GM13977 (cell line): ENCODE results near the gene PRRX2.

Experiments
- DNase-seq: peaks from one replicate; pipeline ENCODE4 v3.0.0; 2012; ENCODE audit warnings: low spot score
- in situ Hi-C: fragments of 300-500 bp; cut with MboI; formaldehyde crosslinking; loops from one replicate; pipeline ENCODE4 v1.12.0; 2022; ENCODE audit warnings: low sequenced_read_pairs, low pct_unique_long_range_greater_than_20kb, mixed read lengths, inconsistent platforms; ENCODE audit not compliant: unreplicated experiment
- TF ChIP-seq, protein P1 (sequence below): IDR thresholded peaks from 2 replicates; pipeline ENCODE4 v1.5.1; 2012; ENCODE audit warnings: mild to moderate bottlenecking, control low read depth; ENCODE audit not compliant: insufficient read depth; ENCODE audit errors: extremely low read depth, missing control alignments

Gene PRRX2

DNA sequence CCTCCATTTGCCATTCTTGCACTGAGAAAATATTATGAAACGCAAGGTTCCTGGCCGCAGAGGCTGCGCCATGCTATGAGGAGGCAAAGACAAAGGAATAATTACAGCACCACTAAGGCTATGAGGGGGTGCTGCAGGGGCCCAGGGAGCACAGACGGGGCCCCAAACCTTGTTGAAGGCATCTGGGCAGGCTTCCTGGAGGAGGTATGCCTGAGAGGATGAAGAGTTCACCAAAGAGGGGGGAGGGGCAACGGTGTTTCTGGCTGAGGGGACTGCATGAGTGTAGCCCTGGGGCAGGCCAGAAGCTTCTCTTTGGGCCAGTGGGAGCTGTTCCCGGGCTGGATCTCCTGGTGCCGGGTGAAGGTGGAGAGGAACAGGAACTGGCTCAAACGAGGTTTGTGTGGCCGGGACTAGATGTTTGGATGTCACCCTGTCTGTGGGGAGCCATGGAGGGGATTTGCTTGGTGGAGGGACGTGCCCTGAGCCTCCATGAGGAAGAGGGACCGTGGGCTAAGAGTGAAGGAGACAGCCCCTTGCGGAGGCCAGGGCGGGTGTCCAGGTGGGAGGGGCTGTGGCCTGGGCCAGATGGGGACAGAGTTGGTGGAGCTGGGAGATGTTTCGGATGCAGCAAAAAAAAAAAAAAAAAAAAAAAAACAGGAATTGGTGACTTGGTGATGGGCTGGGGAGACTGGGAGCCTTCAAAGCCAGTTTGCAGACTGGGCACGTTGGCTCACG is 59.2 kb downstream of the PRRX2 start:
- in situ Hi-C loops = no loop called here
- TF ChIP-seq, protein P1, sequence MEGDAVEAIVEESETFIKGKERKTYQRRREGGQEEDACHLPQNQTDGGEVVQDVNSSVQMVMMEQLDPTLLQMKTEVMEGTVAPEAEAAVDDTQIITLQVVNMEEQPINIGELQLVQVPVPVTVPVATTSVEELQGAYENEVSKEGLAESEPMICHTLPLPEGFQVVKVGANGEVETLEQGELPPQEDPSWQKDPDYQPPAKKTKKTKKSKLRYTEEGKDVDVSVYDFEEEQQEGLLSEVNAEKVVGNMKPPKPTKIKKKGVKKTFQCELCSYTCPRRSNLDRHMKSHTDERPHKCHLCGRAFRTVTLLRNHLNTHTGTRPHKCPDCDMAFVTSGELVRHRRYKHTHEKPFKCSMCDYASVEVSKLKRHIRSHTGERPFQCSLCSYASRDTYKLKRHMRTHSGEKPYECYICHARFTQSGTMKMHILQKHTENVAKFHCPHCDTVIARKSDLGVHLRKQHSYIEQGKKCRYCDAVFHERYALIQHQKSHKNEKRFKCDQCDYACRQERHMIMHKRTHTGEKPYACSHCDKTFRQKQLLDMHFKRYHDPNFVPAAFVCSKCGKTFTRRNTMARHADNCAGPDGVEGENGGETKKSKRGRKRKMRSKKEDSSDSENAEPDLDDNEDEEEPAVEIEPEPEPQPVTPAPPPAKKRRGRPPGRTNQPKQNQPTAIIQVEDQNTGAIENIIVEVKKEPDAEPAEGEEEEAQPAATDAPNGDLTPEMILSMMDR = no peak

DNA sequence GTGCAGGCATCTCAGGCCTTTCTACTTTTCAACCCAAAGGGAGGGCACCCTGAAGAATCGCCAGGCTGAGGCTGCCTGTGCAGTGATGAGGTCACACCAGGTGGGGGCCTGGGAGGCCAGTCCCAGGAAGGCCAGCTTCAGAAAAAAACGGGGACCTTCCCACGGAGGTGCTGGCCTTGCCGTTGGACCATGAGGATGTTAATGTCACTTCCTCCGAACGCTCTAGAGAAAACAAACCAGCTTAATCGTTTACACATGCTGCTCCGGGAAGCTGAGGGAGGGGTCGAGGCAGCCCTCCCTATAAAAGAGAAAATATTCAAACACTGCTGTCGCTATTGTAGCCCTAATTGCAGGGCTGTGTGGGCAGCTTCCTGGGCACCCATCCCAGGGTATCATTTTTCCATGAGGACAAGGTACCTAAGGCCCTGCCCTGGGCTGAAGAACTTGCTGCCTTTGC is 60.4 kb downstream of the PRRX2 start:
- in situ Hi-C loops = no loop called here
- TF ChIP-seq, protein P1 = no peak
- no peak for DNase-seq

More for the DNA sequence above, 59.2 kb downstream of the PRRX2 start:
- DNase-seq = no peak

DNA sequence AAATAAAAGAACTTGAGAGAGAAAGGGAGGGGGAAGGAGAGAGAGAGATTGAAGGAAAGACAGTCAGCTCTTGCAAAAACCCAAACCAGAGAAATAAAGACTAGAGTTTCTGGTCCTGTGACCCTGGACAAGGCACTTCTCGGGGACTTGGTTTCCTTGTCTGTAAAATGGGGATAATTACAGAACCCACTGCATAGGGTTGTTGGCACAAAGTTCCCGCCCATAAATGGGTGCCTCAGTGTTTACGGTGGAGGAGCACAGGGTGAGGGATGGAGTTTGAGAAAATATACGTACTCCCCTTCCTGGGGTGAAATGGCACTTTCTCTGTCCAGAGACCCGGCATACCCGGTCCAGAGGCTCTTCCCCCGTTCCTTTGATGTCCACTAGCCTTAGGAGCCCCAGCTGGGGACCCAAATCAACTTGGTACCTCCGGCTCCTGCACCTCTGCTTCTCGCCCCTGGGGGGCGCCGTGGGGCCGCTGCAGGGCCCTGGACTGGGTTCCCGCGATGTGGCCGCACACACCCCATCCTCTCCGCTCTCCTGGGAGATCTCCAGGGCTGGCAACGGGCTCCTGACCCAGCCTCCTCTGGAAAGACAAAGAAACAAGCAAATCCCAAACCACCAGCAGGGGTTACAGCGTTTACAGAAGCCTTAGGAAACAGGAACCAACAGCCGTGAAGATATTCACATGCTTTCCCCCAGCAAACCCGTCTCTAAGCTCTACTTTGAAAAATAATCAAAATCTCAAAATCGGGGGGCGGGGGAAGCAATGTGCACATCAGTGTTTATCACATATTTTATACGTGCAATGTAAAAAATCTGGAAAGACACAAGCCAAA is 61.1 kb downstream of the PRRX2 start:
- DNase-seq = peak; percentile 86
- in situ Hi-C loops = no loop called here
- TF ChIP-seq, protein P1 = peak; percentile 81

DNA sequence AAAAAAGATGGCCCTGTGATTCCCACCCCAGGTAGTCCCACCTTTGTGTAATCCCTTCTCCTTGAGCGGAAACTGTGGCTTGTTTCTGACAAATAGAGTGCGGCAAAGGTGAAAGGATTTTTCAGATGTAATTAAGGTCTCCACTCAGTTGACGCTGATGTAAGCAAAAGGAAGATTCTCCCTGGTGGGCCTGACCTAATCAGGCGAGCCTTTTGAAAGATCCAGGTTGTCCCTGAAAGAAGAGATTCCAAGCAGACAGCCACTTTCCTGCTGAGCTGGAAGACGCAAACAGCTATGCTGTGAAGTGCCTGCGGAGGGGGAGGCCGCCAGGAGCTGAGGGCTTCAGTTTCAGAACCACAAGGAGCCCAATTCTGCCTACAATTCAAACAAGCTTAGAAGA is 63.3 kb downstream of the PRRX2 start:
- TF ChIP-seq, protein P1 = no peak
- in situ Hi-C loops = no loop called here
- DNase-seq = no peak

DNA sequence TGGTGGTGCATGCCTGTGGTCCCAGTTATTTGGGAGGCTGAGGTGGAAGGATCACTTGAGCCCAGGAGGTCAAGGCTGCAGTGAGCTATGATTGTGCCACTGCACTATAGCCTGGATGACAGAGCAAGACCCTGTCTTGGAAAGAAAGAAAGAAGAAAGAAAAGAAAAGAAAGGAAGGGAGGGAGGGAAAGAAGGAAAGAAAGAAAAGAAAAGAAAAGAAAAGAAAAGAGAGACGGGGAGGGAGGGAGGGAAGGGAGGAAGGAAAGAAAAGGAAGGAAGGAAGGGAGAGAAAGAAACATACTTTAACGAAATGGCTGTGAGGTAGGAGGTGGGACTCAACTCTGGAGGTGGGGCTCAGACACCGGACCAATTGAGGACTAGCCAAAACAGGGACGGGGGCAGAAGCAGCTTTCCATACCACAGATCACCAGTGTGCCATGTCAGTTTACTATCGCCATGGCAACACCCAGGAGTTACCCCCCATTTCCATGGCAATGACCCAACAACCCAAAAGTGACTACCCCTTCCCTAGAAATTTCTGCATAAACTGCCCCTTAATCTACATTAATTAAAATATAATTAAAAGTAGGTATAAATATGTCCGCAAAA is 66.1 kb downstream of the PRRX2 start:
- TF ChIP-seq, protein P1 = no peak
- DNase-seq = no peak
- in situ Hi-C loops = loop anchor here (10.0 kb wide), 1 partner anchor 53 kb away; no protein-coding TSS in a partner anchor

DNA sequence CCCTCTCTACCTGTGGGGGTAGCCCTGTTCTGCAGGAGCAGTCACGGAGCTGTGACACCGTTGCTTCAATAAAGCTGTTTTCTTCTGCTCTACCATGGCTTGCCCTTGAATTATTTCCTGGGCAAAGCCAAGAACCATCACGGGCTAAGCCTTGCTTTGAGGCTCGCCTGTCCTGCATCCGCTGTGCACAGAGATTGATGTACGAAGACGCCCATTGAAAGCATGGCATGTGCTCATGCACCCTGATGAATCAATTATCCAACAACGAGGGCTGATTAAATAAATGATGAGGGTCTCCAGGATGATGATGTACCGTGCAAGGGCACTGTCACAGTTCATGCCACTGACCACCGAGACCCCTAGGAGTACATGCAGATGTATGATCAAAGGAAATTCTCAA is 66.7 kb downstream of the PRRX2 start:
- in situ Hi-C loops = loop anchor here (10.0 kb wide), 1 partner anchor 53 kb away; no protein-coding TSS in a partner anchor
- TF ChIP-seq, protein P1 = no peak
- no peak for DNase-seq
